ENCODE results near the gene MBD2.
A peak's percentile ranks its signal among the peaks of the same experiment; 100 is the strongest.

The MBD2 gene

GRCh38 chr18:54192900-54193299, 31.6 kb downstream of the MBD2 start:
- no peak for DNase-seq

- no peak for DNase-seq
These were observed 32.1 kb downstream of the MBD2 start for GRCh38 chr18:54192415-54192814.

GRCh38 chr18:54191352-54191751, 33.1 kb downstream of the MBD2 start:
- DNase-seq, result no peak

GRCh38 chr18:54187372-54187771, 37.1 kb downstream of the MBD2 start:
- DNase-seq, result no peak

- DNase-seq, result no peak
These were observed 39.6 kb downstream of the MBD2 start for GRCh38 chr18:54184836-54185235.

- peak; percentile 22 for DNase-seq
These were observed 41.1 kb downstream of the MBD2 start for GRCh38 chr18:54183390-54183789.

- DNase-seq, result peak; percentile 57
These were observed 42.4 kb downstream of the MBD2 start for GRCh38 chr18:54181856-54182602.

- peak; percentile 50 for DNase-seq
These were observed 50.4 kb downstream of the MBD2 start for GRCh38 chr18:54173980-54174630.

- DNase-seq, result no peak
These were observed 51.2 kb downstream of the MBD2 start for GRCh38 chr18:54173250-54173649.

- no peak for DNase-seq
These were observed 54.8 kb downstream of the MBD2 start for GRCh38 chr18:54169431-54170403.

- no peak for DNase-seq
These were observed 59.0 kb downstream of the MBD2 start for GRCh38 chr18:54165450-54165849.

- peak; percentile 63 for DNase-seq
These were observed 61.0 kb downstream of the MBD2 start for GRCh38 chr18:54163453-54163852.

GRCh38 chr18:54162431-54162830, 62.0 kb downstream of the MBD2 start:
- DNase-seq, result no peak

GRCh38 chr18:54161267-54161666, 63.2 kb downstream of the MBD2 start:
- DNase-seq, result no peak

GRCh38 chr18:54159906-54160305, 64.6 kb downstream of the MBD2 start:
- DNase-seq, result no peak

- DNase-seq, result no peak
These were observed 66.7 kb downstream of the MBD2 start for GRCh38 chr18:54157646-54158385.

GRCh38 chr18:54155412-54155811, 69.1 kb downstream of the MBD2 start:
- DNase-seq, result no peak

- DNase-seq, result no peak
These were observed 70.2 kb downstream of the MBD2 start for GRCh38 chr18:54154231-54154630.

GRCh38 chr18:54151376-54151775, 73.1 kb downstream of the MBD2 start:
- DNase-seq, result no peak

GRCh38 chr18:54150226-54150625, 74.2 kb downstream of the MBD2 start:
- DNase-seq, result no peak

GRCh38 chr18:54149078-54149697, 75.3 kb downstream of the MBD2 start:
- peak; percentile 93 for DNase-seq

GRCh38 chr18:54148678-54149077, 75.8 kb downstream of the MBD2 start:
- DNase-seq, result no peak

All from activated CD4-positive, alpha-beta T cell treated with anti-CD3 and anti-CD28 coated beads, Interleukin-10, Interleukin-2, amounts not matched to agents 100 ng/mL and 50 ng/mL, durations not matched to agents 16 hours and 8 hours (primary cell).